Suprapubic skin (tissue), 4 donors: Measurements from ENCODE around the gene SYT14. TPM values are rescaled to one million over a fixed set of nuclear protein-coding genes. Genes with fewer than 3 reads are reported as not detected.
"Not testable (repeated sequence)": the region's sequence is repeated elsewhere in the genome, so short reads cannot be mapped to it uniquely, and the experiment has no call there.

Experiments
- DNase-seq, 2 donors: peaks; one replicate each; pipeline ENCODE4 v3.0.0-alpha.2; 2019; ENCODE audit warnings: low spot score in 2 of 2
- H3K27ac ChIP-seq: fragments of 200-600 bp; sonication (generic); one replicate; pipeline ENCODE4 v1.5.1; 2019
- H3K27me3 ChIP-seq: fragments of 200-600 bp; sonication (generic); one replicate; pipeline ENCODE4 v1.5.1; 2019
- H3K36me3 ChIP-seq: fragments of 200-600 bp; sonication (generic); one replicate; pipeline ENCODE4 v1.5.1; 2019
- H3K4me1 ChIP-seq: fragments of 200-600 bp; sonication (generic); one replicate; pipeline ENCODE4 v1.5.1; 2019
- H3K4me3 ChIP-seq: fragments of 200-600 bp; sonication (generic); one replicate; pipeline ENCODE4 v1.5.1; 2019; ENCODE audit warnings: mild to moderate bottlenecking
- H3K9me3 ChIP-seq: fragments of 200-600 bp; sonication (generic); one replicate; pipeline ENCODE4 v1.5.1; 2019
- CTCF ChIP-seq, 2 donors: fragments of 200-600 bp in 1 of 2; fragments of 450-650 bp in 1 of 2; sonication (generic) in 1 of 2; IDR thresholded peaks; one replicate each; pipeline ENCODE4 v1.5.1; 2016 to 2019; ENCODE audit warnings: antibody characterized with exemption in 2 of 2, mild to moderate bottlenecking in 1 of 2, moderate library complexity in 1 of 2
- EP300 ChIP-seq: sonication (generic); formaldehyde crosslinking; IDR thresholded peaks from one replicate; pipeline ENCODE4 v1.6.1; 2017; ENCODE audit warnings: antibody characterized with exemption
- POLR2A ChIP-seq, 2 donors: fragments of 450-650 bp; IDR thresholded peaks; one replicate each; pipeline ENCODE4 v1.6.1; 2017; ENCODE audit warnings: antibody characterized with exemption in 2 of 2, mild to moderate bottlenecking in 2 of 2, moderate library complexity in 2 of 2
- POLR2AphosphoS5 ChIP-seq, 3 donors: sonication (generic); formaldehyde crosslinking; IDR thresholded peaks; one replicate each; pipeline ENCODE4 v1.6.1; 2017; ENCODE audit warnings: antibody characterized with exemption in 3 of 3
- WGBS: methylation state at CpG from one replicate; pipeline ENCODE4 v1.1.5; 2018; 5-methylcytosine and 5-hydroxymethylcytosine counted together
- total RNA-seq, 4 donors: library from RNA; depleted of rRNA; stranded (reverse); fragments of >200 nt; gene quantifications; one replicate each; pipeline ENCODE4 v1.1.0, GENCODE V29; 2016

Gene SYT14
- total RNA-seq, 4 donors from 2014 or later: 0.26 TPM; not detected in 3

- Histone ChIP-seq H3K27ac (no peak overlapping the region), H3K4me1 (no peaks in the 10 kb centered on the region), H3K9me3 (no peaks in the 10 kb centered on the region), H3K36me3 (no peaks in the 10 kb centered on the region), H3K4me3 (no peak overlapping the region), H3K27me3 (no peaks in the 10 kb centered on the region)
- whole genome bisulfite sequencing: 47% methylated on average over 4 of the region's 4 CpGs
- no peak for DNase-seq
- TF ChIP-seq POLR2AphosphoS5 (IDR thresholded peaks at IDR 0.05): no peak
- no peak for TF ChIP-seq CTCF (IDR thresholded peaks at IDR 0.05)
- TF ChIP-seq EP300: no peak
- no peak for TF ChIP-seq POLR2A (IDR thresholded peaks at IDR 0.05)
Measured at GRCh38 chr1:209895709-209896108, 42.3 kb upstream of the SYT14 start.

GRCh38 chr1:209896346-209896745, 41.7 kb upstream of the SYT14 start:
- DNase-seq: no peak
- Histone ChIP-seq H3K36me3 (no peaks in the 10 kb centered on the region), H3K4me3 (no peak overlapping the region), H3K27me3 (no peaks in the 10 kb centered on the region), H3K9me3 (no peaks in the 10 kb centered on the region), H3K4me1 (no peaks in the 10 kb centered on the region), H3K27ac (no peak overlapping the region)
- 83% methylated on average over 4 of the region's 4 CpGs for WGBS
- no peak for TF ChIP-seq EP300
- no peak for TF ChIP-seq POLR2AphosphoS5 (IDR thresholded peaks at IDR 0.05)
- no peak for TF ChIP-seq CTCF (IDR thresholded peaks at IDR 0.05)
- TF ChIP-seq POLR2A (IDR thresholded peaks at IDR 0.05): no peak

- H3K4me1 ChIP-seq, DNase-seq, H3K9me3 ChIP-seq, H3K4me3 ChIP-seq, H3K27me3 ChIP-seq, H3K36me3 ChIP-seq, H3K27ac ChIP-seq: not testable (repeated sequence)
- 76% methylated on average over 6 of the region's 6 CpGs for WGBS
Measured at GRCh38 chr1:209898271-209898670, 39.7 kb upstream of the SYT14 start.

- not testable (repeated sequence) for H3K9me3 ChIP-seq, H3K36me3 ChIP-seq, H3K4me1 ChIP-seq, H3K27me3 ChIP-seq, DNase-seq, H3K4me3 ChIP-seq, H3K27ac ChIP-seq
- WGBS: no CpG with 5 or more reads among the region's 21 CpGs
Measured at GRCh38 chr1:209898851-209899250, 39.2 kb upstream of the SYT14 start.

GRCh38 chr1:209899948-209900347, 38.1 kb upstream of the SYT14 start:
- H3K9me3 ChIP-seq: no peaks in the 10 kb centered on the region
- no peak overlapping the region for H3K4me3 ChIP-seq
- H3K4me1 ChIP-seq: no peaks in the 10 kb centered on the region
- DNase-seq: no peak
- H3K27ac ChIP-seq: no peak overlapping the region
- 53% methylated on average over 3 of the region's 3 CpGs for WGBS
- TF ChIP-seq POLR2AphosphoS5 (IDR thresholded peaks at IDR 0.05) (no peak), CTCF (IDR thresholded peaks at IDR 0.05) (no peak), EP300 (no peak), POLR2A (IDR thresholded peaks at IDR 0.05) (no peak)
- H3K27me3 ChIP-seq: no peaks in the 10 kb centered on the region
- no peaks in the 10 kb centered on the region for H3K36me3 ChIP-seq

GRCh38 chr1:209900734-209901133, 37.3 kb upstream of the SYT14 start:
- DNase-seq: no peak
- Histone ChIP-seq H3K36me3 (no peaks in the 10 kb centered on the region), H3K27ac (no peak overlapping the region), H3K4me3 (no peak overlapping the region), H3K4me1 (no peaks in the 10 kb centered on the region), H3K27me3 (no peaks in the 10 kb centered on the region), H3K9me3 (no peaks in the 10 kb centered on the region)
- 91% methylated on average over 1 of the region's 1 CpG for WGBS
- TF ChIP-seq CTCF (IDR thresholded peaks at IDR 0.05) (no peak), POLR2AphosphoS5 (IDR thresholded peaks at IDR 0.05) (no peak), POLR2A (IDR thresholded peaks at IDR 0.05) (no peak), EP300 (no peak)
